Panc1 (cell line): Measurements from ENCODE around the gene ATP2A2. TPM values are rescaled to one million over a fixed set of nuclear protein-coding genes. Genes with fewer than 3 reads are reported as not detected.

ENCODE experiments used
- ATAC-seq: fragments of 200-7000 bp; cut with Tn5 transposase; 2 replicates; pipeline ENCODE4 v1.9.1; 2020; ENCODE audit warnings: mild to moderate bottlenecking, moderate library complexity
- BruUV-seq: library from RNA; stranded (reverse); fragments of 400-500 nt; replicated peaks from 2 replicates; lab custom pipeline; 2021; lab: Mats Ljungman, UMichigan
- CTCF ChIA-PET: fragments of 300-600 bp; sonication (Branson Sonifier 250); formaldehyde crosslinking; loops from one replicate; lab custom pipeline; 2022; ENCODE audit warnings: antibody characterized with exemption; lab: Charles Lee
- POLR2A ChIA-PET: fragments of 300-600 bp; sonication (Branson Sonifier 250); formaldehyde crosslinking; loops from one replicate; lab custom pipeline; 2022; ENCODE audit warnings: antibody characterized with exemption; lab: Charles Lee
- DNase-seq: peaks from one replicate; pipeline ENCODE4 v3.0.0-alpha.2; 2010; ENCODE audit warnings: low read depth, low spot score
- H3K27ac ChIP-seq: 2 replicates; pipeline ENCODE4 v1.5.1; 2011; ENCODE audit warnings: mild to moderate bottlenecking, low read length, inconsistent platforms
- H3K27me3 ChIP-seq: fragments of 200-500 bp; sonication (Bioruptor generic); 2 replicates; pipeline ENCODE4 v1.6.0; 2014; ENCODE audit warnings: low read length, inconsistent platforms; ENCODE audit not compliant: control insufficient read depth, insufficient read depth
- H3K36me3 ChIP-seq: fragments of 200-500 bp; sonication (Bioruptor generic); 2 replicates; pipeline ENCODE4 v1.5.1; 2014; ENCODE audit warnings: inconsistent platforms, mild to moderate bottlenecking, low read length, moderate library complexity; ENCODE audit not compliant: control insufficient read depth, insufficient read depth
- H3K4me1 ChIP-seq: 2 replicates; pipeline ENCODE4 v1.5.1; 2011; ENCODE audit warnings: inconsistent platforms, mild to moderate bottlenecking, low read length, moderate library complexity; ENCODE audit not compliant: control insufficient read depth, insufficient read depth
- H3K4me3 ChIP-seq, 2 experiments: 2 replicates each; pipeline ENCODE4 v1.5.1; 2011 to 2012; ENCODE audit warnings: low read depth in 2 of 2, low read length in 2 of 2, mild to moderate bottlenecking in 2 of 2, inconsistent platforms in 1 of 2, moderate library complexity in 1 of 2
- H3K9me3 ChIP-seq: fragments of 200-500 bp; sonication (Bioruptor generic); 2 replicates; pipeline ENCODE4 v1.5.1; 2014; ENCODE audit warnings: low read depth, mild to moderate bottlenecking, inconsistent platforms, low read length, moderate library complexity; ENCODE audit not compliant: control insufficient read depth, insufficient read depth
- CTCF ChIP-seq: fragments of 450-650 bp; IDR thresholded peaks from 2 replicates; pipeline ENCODE4 v1.5.1; 2017; ENCODE audit warnings: mild to moderate bottlenecking
- POLR2AphosphoS5 ChIP-seq: IDR thresholded peaks from 2 replicates; pipeline ENCODE4 v1.6.1; 2012; ENCODE audit warnings: mild to moderate bottlenecking, low read depth, low read length, moderate library complexity
- REST ChIP-seq, 2 experiments: IDR thresholded peaks; 2 replicates each; pipeline ENCODE4 v1.6.1; 2011 to 2012; ENCODE audit warnings: low read depth in 2 of 2, control low read depth in 1 of 2, low read length in 1 of 2, mild to moderate bottlenecking in 1 of 2, moderate library complexity in 1 of 2; ENCODE audit not compliant: insufficient read depth in 1 of 2
- SIN3A ChIP-seq: IDR thresholded peaks from 2 replicates; pipeline ENCODE4 v1.6.1; 2012; ENCODE audit warnings: low read depth, mild to moderate bottlenecking, low read length, moderate library complexity, borderline replicate concordance; ENCODE audit not compliant: insufficient read depth
- TCF7L2 ChIP-seq: IDR thresholded peaks from 2 replicates; pipeline ENCODE4 v1.6.1; 2011; ENCODE audit warnings: mild to moderate bottlenecking, low read depth, low read length, inconsistent platforms
- in situ Hi-C: cut with HindIII; loops from 2 replicates; pipeline ENCODE4 v1.10.0; 2016; ENCODE audit warnings: low sequenced_read_pairs, low pct_unique_long_range_greater_than_20kb
- intact Hi-C: fragments of 100-400 bp; cut with micrococcal nuclease; formaldehyde crosslinking; loops from one replicate; pipeline ENCODE4 v1.10.0; 2022; ENCODE audit not compliant: unreplicated experiment
- total RNA-seq: library from RNA; stranded (reverse); gene quantifications from one replicate; pipeline ENCODE4 v1.2.1, GENCODE V29; 2021; ENCODE audit not compliant: unreplicated experiment

ATP2A2 gene
- total RNA-seq, 1 experiment from 2014 or later: 286 TPM

- H3K9me3 ChIP-seq: no peaks in the 10 kb centered on the region
- in situ Hi-C loops (no loop called here), intact Hi-C loops (no loop called here)
- peaks cover 6% of the 10 kb centered on the region for H3K4me1 ChIP-seq
- ChIA-PET POLR2A (no interaction called here), CTCF (no interaction called here)
- no peak for TF ChIP-seq TCF7L2
- TF ChIP-seq REST (IDR thresholded peaks at IDR 0.05; ENCODE audit: insufficient read depth in 1 of 2, low read depth in 2 of 2, low read length in 1 of 2): no peak
- no peak for TF ChIP-seq SIN3A
- TF ChIP-seq POLR2AphosphoS5: no peak
- no peak for TF ChIP-seq CTCF
- H3K4me3 ChIP-seq: no peak overlapping the region
- peaks cover 6% of the 10 kb centered on the region; the same call in 1 of the 2 replicates for H3K36me3 ChIP-seq
- ATAC-seq (no peak), DNase-seq (no peak)
- no peaks in the 10 kb centered on the region for H3K27me3 ChIP-seq
- BruUV-seq: no TSS peak
- no peak overlapping the region for H3K27ac ChIP-seq
Observed at GRCh38 chr12:110277530-110278254, 3.4 kb upstream of the ATP2A2 start.

- H3K27me3 ChIP-seq: no peaks in the 10 kb centered on the region
- H3K9me3 ChIP-seq: no peaks in the 10 kb centered on the region
- ATAC-seq (no peak), DNase-seq (no peak)
- in situ Hi-C loops (no loop called here), intact Hi-C loops (no loop called here)
- H3K4me3 ChIP-seq: no peak overlapping the region
- peaks cover 9% of the 10 kb centered on the region for H3K4me1 ChIP-seq
- ChIA-PET POLR2A (no interaction called here), CTCF (no interaction called here)
- no peak overlapping the region for H3K27ac ChIP-seq
- peaks cover 6% of the 10 kb centered on the region; the same call in 1 of the 2 replicates for H3K36me3 ChIP-seq
- TF ChIP-seq CTCF (no peak), TCF7L2 (no peak), SIN3A (no peak), POLR2AphosphoS5 (no peak), REST (IDR thresholded peaks at IDR 0.05; ENCODE audit: insufficient read depth in 1 of 2, low read depth in 2 of 2, low read length in 1 of 2) (no peak)
- BruUV-seq: no TSS peak
Observed at GRCh38 chr12:110278255-110278536, 2.9 kb upstream of the ATP2A2 start.
